Neural progenitor cell (in vitro differentiated cells): ENCODE results near the gene STARD7.

ENCODE experiments used
- CTCF ChIP-seq: fragments of 200-600 bp; sonication (generic); IDR thresholded peaks from 2 replicates; pipeline ENCODE4 v1.5.1; 2017; ENCODE audit warnings: antibody characterized with exemption, mild to moderate bottlenecking
- EZH2 ChIP-seq: fragments of 200-600 bp; sonication (generic); IDR thresholded peaks from 2 replicates; pipeline ENCODE4 v1.6.1; 2017; ENCODE audit warnings: antibody characterized with exemption, mild to moderate bottlenecking, moderate library complexity

GRCh38 chr2:96252526-96252925 lies 43.9 kb upstream of the STARD7 start:
- TF ChIP-seq CTCF (no peak), EZH2 (no peak)
